H1 (cell line): ENCODE data around the gene PLA2G4D. TPM values are rescaled to one million over a fixed set of nuclear protein-coding genes. Genes with fewer than 3 reads are reported as not detected.
A peak's percentile ranks its signal among the peaks of the same experiment; 100 is the strongest.

ENCODE experiments used
- CTCF ChIA-PET: fragments of 300-600 bp; sonication (Branson Sonifier 250); formaldehyde crosslinking; loops from one replicate; lab custom pipeline; 2021; ENCODE audit not compliant: partially characterized antibody; lab: Charles Lee
- POLR2A ChIA-PET: fragments of 300-600 bp; sonication (Branson Sonifier 250); formaldehyde crosslinking; loops from one replicate; lab custom pipeline; 2021; ENCODE audit warnings: inconsistent platforms; ENCODE audit not compliant: partially characterized antibody; lab: Charles Lee
- DNase-seq, 2 experiments: peaks; one replicate each; pipeline versions ENCODE4 v3.0.0 to v3.0.0-alpha.2; 2010 to 2022; ENCODE audit warnings: low spot score in 2 of 2, low read depth in 1 of 2, mixed read lengths in 1 of 2
- FAIRE-seq: peaks from 2 replicates; lab custom pipeline; 2011; peaks lifted over from hg19 to GRCh38; lab: Jason Lieb, UNC
- H2AFZ ChIP-seq: 2 replicates; pipeline ENCODE4 v1.8.1; 2012; ENCODE audit warnings: low read length, inconsistent platforms
- H2AK5ac ChIP-seq: 2 replicates; pipeline ENCODE4 v1.6.1; 2013; ENCODE audit warnings: low read depth, low read length
- H2BK120ac ChIP-seq: replicated peaks from 2 replicates; pipeline ENCODE3; 2013; ENCODE audit warnings: low read depth, low read length, inconsistent platforms
- H2BK12ac ChIP-seq: 2 replicates; pipeline ENCODE4 v1.6.1; 2013; ENCODE audit warnings: low read depth, low read length
- H2BK15ac ChIP-seq: 2 replicates; pipeline ENCODE4 v1.6.1; 2013; ENCODE audit warnings: low read length
- H2BK20ac ChIP-seq: 2 replicates; pipeline ENCODE4 v1.6.1; 2013; ENCODE audit warnings: low read length
- H2BK5ac ChIP-seq: 2 replicates; pipeline ENCODE4 v1.6.1; 2013; ENCODE audit warnings: low read depth, low read length
- H3K14ac ChIP-seq: 2 replicates; pipeline ENCODE4 v1.6.1; 2013; ENCODE audit warnings: inconsistent platforms; ENCODE audit not compliant: insufficient read length
- H3K18ac ChIP-seq: 2 replicates; pipeline ENCODE4 v1.6.1; 2013; ENCODE audit warnings: low read length; ENCODE audit errors: extremely low read depth
- H3K23ac ChIP-seq: 2 replicates; pipeline ENCODE4 v1.6.1; 2013; ENCODE audit warnings: inconsistent platforms; ENCODE audit not compliant: insufficient read length
- H3K23me2 ChIP-seq: 2 replicates; pipeline ENCODE4 v1.6.1; 2013; ENCODE audit warnings: low read depth, low read length
- H3K27ac ChIP-seq: 2 replicates; pipeline ENCODE4 v1.6.1; 2011; ENCODE audit warnings: low read depth, low read length, inconsistent platforms
- H3K27me3 ChIP-seq, 4 experiments: replicated peaks in 1 of 4; 1 replicate in 1 of 4; 2 replicates in 3 of 4; pipeline versions ENCODE4 v1.6.1 to v1.8.1; 2011 to 2013; ENCODE audit warnings: low read length in 3 of 4, mild to moderate bottlenecking in 3 of 4, inconsistent platforms in 2 of 4, mixed read lengths in 2 of 4, moderate library complexity in 1 of 4; ENCODE audit not compliant: control insufficient read depth in 3 of 4, insufficient read depth in 3 of 4; ENCODE audit errors: extremely low read depth in 1 of 4
- H3K36me3 ChIP-seq, 4 experiments: 2 replicates each; pipeline versions ENCODE4 v1.6.1 to v1.8.1; 2011 to 2013; ENCODE audit warnings: mild to moderate bottlenecking in 4 of 4, low read length in 3 of 4, moderate library complexity in 2 of 4, control low read depth in 1 of 4, inconsistent platforms in 1 of 4; ENCODE audit not compliant: insufficient read depth in 4 of 4, control insufficient read depth in 2 of 4
- H3K4ac ChIP-seq: replicated peaks from 2 replicates; pipeline ENCODE3; 2013; ENCODE audit warnings: low read length, low read depth, mixed read lengths, inconsistent platforms; ENCODE audit not compliant: insufficient read length
- H3K4me1 ChIP-seq, 4 experiments: replicated peaks in 1 of 4; 1 replicate in 1 of 4; 2 replicates in 3 of 4; pipeline versions ENCODE4 v1.6.1 to v1.8.1; 2011 to 2013; ENCODE audit warnings: low read length in 3 of 4, inconsistent platforms in 2 of 4, mixed read lengths in 1 of 4; ENCODE audit not compliant: insufficient read depth in 4 of 4, control insufficient read depth in 3 of 4
- H3K4me2 ChIP-seq, 2 experiments: 2 replicates each; pipeline versions ENCODE4 v1.6.1 to v1.8.1; 2011 to 2013; ENCODE audit warnings: low read depth in 2 of 2, low read length in 2 of 2, control low read depth in 1 of 2, inconsistent platforms in 1 of 2, mild to moderate bottlenecking in 1 of 2; ENCODE audit not compliant: insufficient read depth in 1 of 2
- H3K4me3 ChIP-seq, 4 experiments: fragments of 200-600, 300-600 bp in 1 of 4; sonication (generic), shearing (Covaris generic), sonication (Bioruptor Twin) in 1 of 4; 2 replicates each; pipeline versions ENCODE4 v1.5.1 to v1.8.1; 2011 to 2016; ENCODE audit warnings: low read length in 4 of 4, low read depth in 3 of 4, control low read depth in 2 of 4, inconsistent platforms in 2 of 4, mild to moderate bottlenecking in 2 of 4, mixed read lengths in 1 of 4, moderate library complexity in 1 of 4; ENCODE audit not compliant: insufficient read depth in 2 of 4; ENCODE audit errors: extremely low read depth in 1 of 4
- H3K56ac ChIP-seq: replicated peaks from 2 replicates; pipeline ENCODE3; 2013; ENCODE audit warnings: low read depth, mild to moderate bottlenecking, mixed read lengths, low read length, inconsistent platforms; ENCODE audit not compliant: insufficient read length
- H3K79me1 ChIP-seq: 2 replicates; pipeline ENCODE4 v1.6.1; 2013; ENCODE audit warnings: low read depth, low read length, control low read depth
- H3K79me2 ChIP-seq, 2 experiments: 2 replicates each; pipeline versions ENCODE4 v1.6.1 to v1.8.1; 2012 to 2013; ENCODE audit warnings: low read length in 2 of 2, mild to moderate bottlenecking in 2 of 2, inconsistent platforms in 1 of 2; ENCODE audit not compliant: insufficient read depth in 2 of 2, control insufficient read depth in 1 of 2
- H3K9ac ChIP-seq, 4 experiments: replicated peaks in 1 of 4; 1 replicate in 1 of 4; 2 replicates in 3 of 4; pipeline versions ENCODE4 v1.6.1 to v1.8.1; 2011 to 2013; ENCODE audit warnings: low read depth in 3 of 4, low read length in 3 of 4, control low read depth in 2 of 4, mild to moderate bottlenecking in 2 of 4, moderate library complexity in 2 of 4, inconsistent platforms in 1 of 4; ENCODE audit errors: extremely low read depth in 1 of 4
- H3K9me3 ChIP-seq, 2 experiments: 2 replicates each; pipeline versions ENCODE4 v1.6.1 to v1.8.1; 2012 to 2013; ENCODE audit warnings: mild to moderate bottlenecking in 2 of 2, moderate library complexity in 2 of 2, control low read depth in 1 of 2, inconsistent platforms in 1 of 2, low read depth in 1 of 2, low read length in 1 of 2, mixed read lengths in 1 of 2; ENCODE audit not compliant: insufficient read depth in 2 of 2
- H4K20me1 ChIP-seq, 2 experiments: replicated peaks in 1 of 2; 2 replicates each; pipeline versions ENCODE3 to v1.8.1; 2011 to 2013; ENCODE audit warnings: inconsistent platforms in 2 of 2, low read length in 2 of 2, mild to moderate bottlenecking in 1 of 2; ENCODE audit not compliant: insufficient read depth in 2 of 2, control insufficient read depth in 1 of 2
- H4K5ac ChIP-seq: 2 replicates; pipeline ENCODE4 v1.6.1; 2013; ENCODE audit warnings: low read length, low read depth, mixed read lengths, inconsistent platforms; ENCODE audit not compliant: insufficient read length
- H4K8ac ChIP-seq: 2 replicates; pipeline ENCODE4 v1.8.0; 2013; ENCODE audit warnings: mild to moderate bottlenecking, moderate library complexity, low read length, inconsistent platforms; ENCODE audit not compliant: insufficient read depth; ENCODE audit errors: extremely low read depth
- H4K91ac ChIP-seq: replicated peaks from 2 replicates; pipeline ENCODE3; 2013; ENCODE audit warnings: low read length, mixed read lengths, inconsistent platforms; ENCODE audit not compliant: insufficient read length
- CBX8 ChIP-seq: fragments of 300-800, 300-1000 bp; sonication (generic); IDR thresholded peaks from 2 replicates; pipeline ENCODE4 v1.7.1; 2016; ENCODE audit warnings: low read depth, low read length, borderline replicate concordance
- CHD1 ChIP-seq: IDR thresholded peaks from 2 replicates; pipeline ENCODE4 v1.6.1; 2012; ENCODE audit warnings: low read depth, low read length, improper control_type of control experiment
- EP300 ChIP-seq, 2 experiments: IDR thresholded peaks; 1 replicate in 1 of 2; 2 replicates in 1 of 2; pipeline ENCODE4 v1.6.1; 2011 to 2012; ENCODE audit warnings: low read depth in 2 of 2, low read length in 2 of 2, mild to moderate bottlenecking in 2 of 2, borderline replicate concordance in 1 of 2, inconsistent platforms in 1 of 2, moderate library complexity in 1 of 2
- EZH2 ChIP-seq: fragments of 200-600 bp; sonication (generic); IDR thresholded peaks from 2 replicates; pipeline ENCODE4 v1.7.1; 2012; ENCODE audit warnings: low read depth, mild to moderate bottlenecking, moderate library complexity, low read length, inconsistent platforms; ENCODE audit not compliant: severe bottlenecking
- KDM5A ChIP-seq: fragments of 200-600 bp; IDR thresholded peaks from 2 replicates; pipeline ENCODE4 v1.7.1; 2012; ENCODE audit warnings: mild to moderate bottlenecking, low read length, inconsistent platforms, mixed read lengths
- POLR2AphosphoS5 ChIP-seq: IDR thresholded peaks from 2 replicates; pipeline ENCODE4 v1.6.1; 2011; ENCODE audit warnings: low read depth, low read length
- SIX5 ChIP-seq: IDR thresholded peaks from 2 replicates; pipeline ENCODE4 v1.6.1; 2011; ENCODE audit warnings: mild to moderate bottlenecking, low read depth, low read length
- SUZ12 ChIP-seq: fragments of 200-600 bp; sonication (generic); IDR thresholded peaks from 2 replicates; pipeline ENCODE4 v1.6.1; 2012; ENCODE audit warnings: mild to moderate bottlenecking, inconsistent platforms, low read length, moderate library complexity, mixed read lengths
- ZNF274 ChIP-seq: IDR thresholded peaks from 2 replicates; pipeline ENCODE4 v1.7.0; 2012; ENCODE audit warnings: low read length, borderline replicate concordance; ENCODE audit errors: extremely low read depth
- WGBS, 2 experiments: shearing (Covaris generic) in 1 of 2; methylation state at CpG; one replicate each; pipeline versions ENCODE4 v1.1.6 to v1.1.7; 2013 to 2015; ENCODE audit warnings: low lambda C conversion rate in 2 of 2, mixed read lengths in 2 of 2, inconsistent platforms in 1 of 2, low coverage in 1 of 2, missing lambda C conversion rate in 1 of 2; ENCODE audit not compliant: insufficient replicate concordance in 2 of 2, insufficient coverage in 1 of 2, insufficient read length in 1 of 2; ENCODE audit errors: extremely low coverage in 1 of 2, missing lambda C conversion rate in 1 of 2; 5-methylcytosine and 5-hydroxymethylcytosine counted together
- polyA plus RNA-seq, 7 experiments: library from polyadenylated mRNA; depleted of rRNA in 3 of 7; stranded (reverse) in 5 of 7; unstranded in 2 of 7; fragments of >200 nt in 5 of 7; fragments of 200-250 nt in 2 of 7; gene quantifications; 1 replicate in 5 of 7; 2 replicates in 1 of 7; 4 replicates in 1 of 7; pipeline versions ENCODE4 v1.2.1 to v1.2.3, GENCODE V29; 2011 to 2013; ENCODE audit warnings: missing spikeins in 2 of 7, mixed read lengths in 2 of 7
- total RNA-seq: library from RNA; stranded (reverse); fragmentation: NEBNext Ultra II Directional; extraction: Animal tissue kit (Norgen Biotek cat#: 25700); gene quantifications from 2 replicates; pipeline ENCODE4 v1.2.1, GENCODE V29; 2021
- TF ChIP-seq, protein P1 (sequence below): IDR thresholded peaks from 2 replicates; pipeline ENCODE4 v1.6.1; 2011; ENCODE audit warnings: low read length, improper control_type of control experiment
- TF ChIP-seq, protein P2 (sequence below): IDR thresholded peaks from 2 replicates; pipeline ENCODE4 v1.6.1; 2012; ENCODE audit warnings: inconsistent platforms

PLA2G4D gene
- total and polyA plus RNA-seq, 2 of the 8 experiments (the other 6 are each of a cell fraction or from before 2014, with no cell fraction given) = 0.07 to 0.18 TPM

DNA sequence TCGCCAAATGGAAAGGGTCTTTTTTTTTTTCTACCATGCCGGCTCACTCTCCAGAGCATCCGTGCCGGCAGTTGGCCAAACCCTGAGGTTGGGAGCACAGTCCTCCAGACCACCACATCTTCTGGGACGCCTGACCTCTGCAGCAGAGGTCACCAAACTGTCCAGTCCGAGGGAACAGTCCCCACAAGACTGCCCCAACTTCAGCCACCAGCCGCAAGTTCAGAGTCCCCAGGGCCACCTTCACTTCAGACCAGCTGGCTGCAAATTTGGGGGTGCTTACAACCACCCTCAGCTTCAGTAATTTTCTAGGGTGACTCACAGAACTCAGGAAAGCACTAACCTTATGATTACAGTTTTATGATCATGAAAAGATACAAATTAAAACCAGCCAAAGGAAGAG, 28.9 kb downstream of the PLA2G4D start:
- WGBS, 2 experiments = 84% methylated on average over 7 of the region's 7 CpGs; no CpG with 5 or more reads in 1 of the 2 experiments
- Histone ChIP-seq H4K5ac (no peak overlapping the region), H3K23ac (no peak overlapping the region), H2AFZ (no peak overlapping the region), H3K56ac (no peak overlapping the region), H4K20me1 (no peaks in the 10 kb centered on the region), H2AK5ac (no peak overlapping the region), H3K27me3 (no peaks in the 10 kb centered on the region), H3K4ac (no peak overlapping the region), H3K27ac (no peak overlapping the region), H3K9me3 (no peaks in the 10 kb centered on the region), H2BK12ac (no peak overlapping the region), H4K8ac (0 out of 2 replicates have a peak overlapping the region, but pooled peaks have one; percentile 36), H3K9ac (no peak overlapping the region), H3K79me2 (no peaks in the 10 kb centered on the region), H4K91ac (no peak overlapping the region), H3K4me3 (no peak overlapping the region), H3K14ac (no peak overlapping the region), H2BK15ac (no peak overlapping the region), H2BK120ac (no peak overlapping the region), H3K79me1 (no peaks in the 10 kb centered on the region), H3K23me2 (no peaks in the 10 kb centered on the region), H3K4me1 (peaks cover 0 to 2% (median 0%) of the 10 kb centered on the region in 4 experiments; a peak in 3 of 7 replicates), H2BK5ac (no peak overlapping the region), H3K4me2 (no peak overlapping the region), H2BK20ac (no peak overlapping the region), H3K18ac (no peak overlapping the region), H3K36me3 (no peaks in the 10 kb centered on the region)
- DNase-seq = no peak
- TF ChIP-seq CHD1 (no peak), KDM5A (no peak), EP300 (IDR thresholded peaks at IDR 0.05; ENCODE audit: borderline replicate concordance in 1 of 2, low read depth in 2 of 2, low read length in 2 of 2) (no peak), SUZ12 (no peak), ZNF274 (no peak), EZH2 (no peak), SIX5 (no peak), POLR2AphosphoS5 (no peak), CBX8 (no peak)
- TF ChIP-seq, protein P1, sequence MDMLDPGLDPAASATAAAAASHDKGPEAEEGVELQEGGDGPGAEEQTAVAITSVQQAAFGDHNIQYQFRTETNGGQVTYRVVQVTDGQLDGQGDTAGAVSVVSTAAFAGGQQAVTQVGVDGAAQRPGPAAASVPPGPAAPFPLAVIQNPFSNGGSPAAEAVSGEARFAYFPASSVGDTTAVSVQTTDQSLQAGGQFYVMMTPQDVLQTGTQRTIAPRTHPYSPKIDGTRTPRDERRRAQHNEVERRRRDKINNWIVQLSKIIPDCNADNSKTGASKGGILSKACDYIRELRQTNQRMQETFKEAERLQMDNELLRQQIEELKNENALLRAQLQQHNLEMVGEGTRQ = no peak
- TF ChIP-seq, protein P2, sequence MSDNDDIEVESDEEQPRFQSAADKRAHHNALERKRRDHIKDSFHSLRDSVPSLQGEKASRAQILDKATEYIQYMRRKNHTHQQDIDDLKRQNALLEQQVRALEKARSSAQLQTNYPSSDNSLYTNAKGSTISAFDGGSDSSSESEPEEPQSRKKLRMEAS = no peak
- ChIA-PET CTCF (interaction anchor here (0.7 to 17.2 kb wide), 16 partner anchors 8 to 670 kb away, joined by 3 to 425 read pairs (median 4); partner anchors contain the start of gene PLA2G4F), POLR2A (interaction anchor here (0.6 to 1.9 kb wide), 3 partner anchors 13 to 143 kb away, joined by 3 to 6 read pairs (median 3); partner anchors contain the start of gene VPS39)
- FAIRE-seq = no peak
